Measurements from ENCODE around the gene LRCH1. TPM values are rescaled to one million over a fixed set of nuclear protein-coding genes. Genes with fewer than 3 reads are reported as not detected.

Gene LRCH1
- total and polyA plus RNA-seq, 2 of the 13 experiments (the other 11 are each of a cell fraction or from before 2014, with no cell fraction given) = 4.1 to 12.6 TPM

DNA sequence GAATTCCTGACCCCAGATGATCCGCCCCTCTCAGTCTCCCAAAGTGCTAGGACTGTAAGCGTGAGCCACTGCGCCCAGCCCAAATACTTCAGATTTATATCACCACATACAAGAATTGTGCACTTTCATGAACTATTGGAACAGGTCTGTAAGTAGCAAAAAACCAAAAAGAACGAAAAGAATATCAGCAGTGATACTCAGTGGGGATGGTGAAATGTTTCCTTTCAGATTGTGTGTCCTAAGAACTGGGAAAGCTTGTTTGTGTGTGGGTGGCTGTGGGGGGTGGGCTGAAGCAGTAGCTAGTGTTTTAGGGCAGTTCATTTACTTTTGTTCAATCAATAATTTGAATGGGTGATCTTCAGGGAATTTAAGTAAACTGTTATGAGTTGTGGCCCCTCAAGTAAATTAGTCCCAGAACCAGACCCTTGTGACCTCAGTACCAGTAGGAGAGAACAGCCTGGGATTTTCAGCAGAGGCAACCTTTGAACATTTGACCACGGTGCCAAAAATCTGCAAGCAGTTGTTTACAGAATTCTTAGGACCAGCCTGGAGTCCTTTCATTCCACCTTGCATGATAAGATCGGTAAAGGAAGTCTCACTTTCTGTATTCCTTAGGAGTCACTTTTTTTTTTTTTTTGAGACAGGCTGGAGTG is 106.6 kb downstream of the LRCH1 start:
- H3K4me1 ChIP-seq (ENCODE audit: insufficient read depth, low read length) = peaks cover 72% of the 10 kb centered on the region
- no peak overlapping the region for H3K9ac ChIP-seq (ENCODE audit: insufficient read depth, low read depth, low read length)
- 51% methylated on average over 6 of the region's 6 CpGs for WGBS (ENCODE audit: low lambda C conversion rate)
- TF ChIP-seq, protein P1, sequence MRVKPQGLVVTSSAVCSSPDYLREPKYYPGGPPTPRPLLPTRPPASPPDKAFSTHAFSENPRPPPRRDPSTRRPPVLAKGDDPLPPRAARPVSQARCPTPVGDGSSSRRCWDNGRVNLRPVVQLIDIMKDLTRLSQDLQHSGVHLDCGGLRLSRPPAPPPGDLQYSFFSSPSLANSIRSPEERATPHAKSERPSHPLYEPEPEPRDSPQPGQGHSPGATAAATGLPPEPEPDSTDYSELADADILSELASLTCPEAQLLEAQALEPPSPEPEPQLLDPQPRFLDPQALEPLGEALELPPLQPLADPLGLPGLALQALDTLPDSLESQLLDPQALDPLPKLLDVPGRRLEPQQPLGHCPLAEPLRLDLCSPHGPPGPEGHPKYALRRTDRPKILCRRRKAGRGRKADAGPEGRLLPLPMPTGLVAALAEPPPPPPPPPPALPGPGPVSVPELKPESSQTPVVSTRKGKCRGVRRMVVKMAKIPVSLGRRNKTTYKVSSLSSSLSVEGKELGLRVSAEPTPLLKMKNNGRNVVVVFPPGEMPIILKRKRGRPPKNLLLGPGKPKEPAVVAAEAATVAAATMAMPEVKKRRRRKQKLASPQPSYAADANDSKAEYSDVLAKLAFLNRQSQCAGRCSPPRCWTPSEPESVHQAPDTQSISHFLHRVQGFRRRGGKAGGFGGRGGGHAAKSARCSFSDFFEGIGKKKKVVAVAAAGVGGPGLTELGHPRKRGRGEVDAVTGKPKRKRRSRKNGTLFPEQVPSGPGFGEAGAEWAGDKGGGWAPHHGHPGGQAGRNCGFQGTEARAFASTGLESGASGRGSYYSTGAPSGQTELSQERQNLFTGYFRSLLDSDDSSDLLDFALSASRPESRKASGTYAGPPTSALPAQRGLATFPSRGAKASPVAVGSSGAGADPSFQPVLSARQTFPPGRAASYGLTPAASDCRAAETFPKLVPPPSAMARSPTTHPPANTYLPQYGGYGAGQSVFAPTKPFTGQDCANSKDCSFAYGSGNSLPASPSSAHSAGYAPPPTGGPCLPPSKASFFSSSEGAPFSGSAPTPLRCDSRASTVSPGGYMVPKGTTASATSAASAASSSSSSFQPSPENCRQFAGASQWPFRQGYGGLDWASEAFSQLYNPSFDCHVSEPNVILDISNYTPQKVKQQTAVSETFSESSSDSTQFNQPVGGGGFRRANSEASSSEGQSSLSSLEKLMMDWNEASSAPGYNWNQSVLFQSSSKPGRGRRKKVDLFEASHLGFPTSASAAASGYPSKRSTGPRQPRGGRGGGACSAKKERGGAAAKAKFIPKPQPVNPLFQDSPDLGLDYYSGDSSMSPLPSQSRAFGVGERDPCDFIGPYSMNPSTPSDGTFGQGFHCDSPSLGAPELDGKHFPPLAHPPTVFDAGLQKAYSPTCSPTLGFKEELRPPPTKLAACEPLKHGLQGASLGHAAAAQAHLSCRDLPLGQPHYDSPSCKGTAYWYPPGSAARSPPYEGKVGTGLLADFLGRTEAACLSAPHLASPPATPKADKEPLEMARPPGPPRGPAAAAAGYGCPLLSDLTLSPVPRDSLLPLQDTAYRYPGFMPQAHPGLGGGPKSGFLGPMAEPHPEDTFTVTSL (CRISPR knock-in tag; IDR thresholded peaks at IDR 0.05; ENCODE audit: borderline replicate concordance) = peak; percentile 69; the same call in 1 of the 2 replicates
- peak; percentile 38; the same call in 1 of the 2 replicates for TF ChIP-seq MED1 (CRISPR knock-in tag; IDR thresholded peaks at IDR 0.05)
- TF ChIP-seq, protein P2, sequence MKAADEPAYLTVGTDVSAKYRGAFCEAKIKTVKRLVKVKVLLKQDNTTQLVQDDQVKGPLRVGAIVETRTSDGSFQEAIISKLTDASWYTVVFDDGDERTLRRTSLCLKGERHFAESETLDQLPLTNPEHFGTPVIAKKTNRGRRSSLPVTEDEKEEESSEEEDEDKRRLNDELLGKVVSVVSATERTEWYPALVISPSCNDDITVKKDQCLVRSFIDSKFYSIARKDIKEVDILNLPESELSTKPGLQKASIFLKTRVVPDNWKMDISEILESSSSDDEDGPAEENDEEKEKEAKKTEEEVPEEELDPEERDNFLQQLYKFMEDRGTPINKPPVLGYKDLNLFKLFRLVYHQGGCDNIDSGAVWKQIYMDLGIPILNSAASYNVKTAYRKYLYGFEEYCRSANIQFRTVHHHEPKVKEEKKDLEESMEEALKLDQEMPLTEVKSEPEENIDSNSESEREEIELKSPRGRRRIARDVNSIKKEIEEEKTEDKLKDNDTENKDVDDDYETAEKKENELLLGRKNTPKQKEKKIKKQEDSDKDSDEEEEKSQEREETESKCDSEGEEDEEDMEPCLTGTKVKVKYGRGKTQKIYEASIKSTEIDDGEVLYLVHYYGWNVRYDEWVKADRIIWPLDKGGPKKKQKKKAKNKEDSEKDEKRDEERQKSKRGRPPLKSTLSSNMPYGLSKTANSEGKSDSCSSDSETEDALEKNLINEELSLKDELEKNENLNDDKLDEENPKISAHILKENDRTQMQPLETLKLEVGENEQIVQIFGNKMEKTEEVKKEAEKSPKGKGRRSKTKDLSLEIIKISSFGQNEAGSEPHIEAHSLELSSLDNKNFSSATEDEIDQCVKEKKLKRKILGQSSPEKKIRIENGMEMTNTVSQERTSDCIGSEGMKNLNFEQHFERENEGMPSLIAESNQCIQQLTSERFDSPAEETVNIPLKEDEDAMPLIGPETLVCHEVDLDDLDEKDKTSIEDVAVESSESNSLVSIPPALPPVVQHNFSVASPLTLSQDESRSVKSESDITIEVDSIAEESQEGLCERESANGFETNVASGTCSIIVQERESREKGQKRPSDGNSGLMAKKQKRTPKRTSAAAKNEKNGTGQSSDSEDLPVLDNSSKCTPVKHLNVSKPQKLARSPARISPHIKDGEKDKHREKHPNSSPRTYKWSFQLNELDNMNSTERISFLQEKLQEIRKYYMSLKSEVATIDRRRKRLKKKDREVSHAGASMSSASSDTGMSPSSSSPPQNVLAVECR (CRISPR knock-in tag; IDR thresholded peaks at IDR 0.05; ENCODE audit: borderline replicate concordance) = no peak
- peak; percentile 49 for TF ChIP-seq GATAD2A (CRISPR knock-in tag; IDR thresholded peaks at IDR 0.05)
- TF ChIP-seq ARNT2 (CRISPR knock-in tag; IDR thresholded peaks at IDR 0.05; ENCODE audit: low read depth) = no peak

More for the DNA sequence above, 106.6 kb downstream of the LRCH1 start:
- ChIA-PET POLR2A (interaction anchor here (1.7 kb wide), 1 partner anchor 25 kb away, joined by 6 read pairs; no protein-coding TSS in a partner anchor), CTCF (ENCODE audit: low intra/inter-chr PET ratio, low total read pairs) (no interaction called here)
- Histone ChIP-seq H4K20me1 (ENCODE audit: insufficient read depth, low read length) (no peaks in the 10 kb centered on the region), H3K4me3 (replicated peaks in 1 of 3; ENCODE audit: insufficient read depth in 1 of 3, low read depth in 2 of 3, low read length in 3 of 3) (no peak overlapping the region), H2AFZ (ENCODE audit: low read length) (no peak overlapping the region), H3K4me2 (ENCODE audit: low read depth, low read length) (peak overlapping the region; percentile 43), H3K9me3 (ENCODE audit: low read length) (no peaks in the 10 kb centered on the region), H3K27ac (ENCODE audit: extremely low read length, insufficient read depth, low read length) (peak overlapping the region; percentile 56), H3K27me3 (ENCODE audit: control insufficient read depth in 1 of 2, insufficient read depth in 2 of 2, low read length in 2 of 2) (no peaks in the 10 kb centered on the region), H3K36me3 (replicated peaks in 1 of 2; ENCODE audit: control insufficient read depth in 1 of 2, insufficient read depth in 2 of 2, low read length in 2 of 2) (peaks cover 0 to 2% of the 10 kb centered on the region in 2 experiments; a peak in 1 of 5 replicates), H3K79me2 (ENCODE audit: insufficient read depth, low read length) (peaks cover 36% of the 10 kb centered on the region)
- peak; percentile 69 for DNase-seq (ENCODE audit: low spot score)
- in situ Hi-C loops (cut with HindIII; ENCODE audit: extremely low pct_ligation_motif_present, low pct_unique_long_range_greater_than_20kb) = no loop called here
- ATAC-seq = peak; percentile 79
- intact Hi-C loops (cut with micrococcal nuclease; ENCODE audit: unreplicated experiment) = loop anchor here (2.0 kb wide), 1 partner anchor 105 kb away; no protein-coding TSS in a partner anchor
- BruUV-seq (replicated peaks) = no TSS peak
- peak; percentile 56 for FAIRE-seq

All from HepG2 (cell line).